ENCODE data around the gene IGFBP5.

Gene IGFBP5

GRCh38 chr2:216700781-216701180 is 5.4 kb upstream of the IGFBP5 start:
- H3K4me2 ChIP-seq (ENCODE audit: low read depth, low read length, poor library complexity, severe bottlenecking): no peak overlapping the region
- H3K79me2 ChIP-seq (ENCODE audit: insufficient read depth, low read length): no peaks in the 10 kb centered on the region
- H3K27ac ChIP-seq (ENCODE audit: low read depth, low read length): no peak overlapping the region
- H3K9ac ChIP-seq (ENCODE audit: low read length): no peak overlapping the region
- H3K4me3 ChIP-seq (ENCODE audit: insufficient read depth, low read length, poor library complexity, severe bottlenecking): no peak overlapping the region
- no peaks in the 10 kb centered on the region for H3K9me2 ChIP-seq (replicated peaks; ENCODE audit: insufficient read depth, low read length)
- no peak for TF ChIP-seq EZH2phosphoT487 (conservative IDR thresholded peaks at IDR 0.05; ENCODE audit: low read length)
- TF ChIP-seq CTCF (IDR thresholded peaks at IDR 0.05; ENCODE audit: insufficient read depth, low read length, poor library complexity, severe bottlenecking): no peak
- H3K36me3 ChIP-seq (ENCODE audit: low read length): no peaks in the 10 kb centered on the region
- H3K9me3 ChIP-seq (ENCODE audit: insufficient read depth, low read length): no peaks in the 10 kb centered on the region
- H4K20me1 ChIP-seq (ENCODE audit: low read depth, low read length): no peaks in the 10 kb centered on the region
- no peaks in the 10 kb centered on the region for H3F3A ChIP-seq (ENCODE audit: insufficient read depth)
- no peak overlapping the region for H2AFZ ChIP-seq (ENCODE audit: low read depth, low read length, severe bottlenecking)
- no peaks in the 10 kb centered on the region for H3K27me3 ChIP-seq (ENCODE audit: low read length)

GRCh38 chr2:216700088-216700567 is 4.8 kb upstream of the IGFBP5 start:
- no peak for TF ChIP-seq EZH2phosphoT487 (conservative IDR thresholded peaks at IDR 0.05; ENCODE audit: low read length)
- no peak for TF ChIP-seq CTCF (IDR thresholded peaks at IDR 0.05; ENCODE audit: insufficient read depth, low read length, poor library complexity, severe bottlenecking)
- Histone ChIP-seq H3K9me2 (replicated peaks; ENCODE audit: insufficient read depth, low read length) (no peaks in the 10 kb centered on the region), H3K9ac (ENCODE audit: low read length) (no peak overlapping the region), H3K36me3 (ENCODE audit: low read length) (no peaks in the 10 kb centered on the region), H3F3A (ENCODE audit: insufficient read depth) (no peaks in the 10 kb centered on the region), H3K27me3 (ENCODE audit: low read length) (no peaks in the 10 kb centered on the region), H2AFZ (ENCODE audit: low read depth, low read length, severe bottlenecking) (no peak overlapping the region), H3K27ac (ENCODE audit: low read depth, low read length) (no peak overlapping the region), H3K4me2 (ENCODE audit: low read depth, low read length, poor library complexity, severe bottlenecking) (no peak overlapping the region), H4K20me1 (ENCODE audit: low read depth, low read length) (no peaks in the 10 kb centered on the region), H3K9me3 (ENCODE audit: insufficient read depth, low read length) (no peaks in the 10 kb centered on the region), H3K79me2 (ENCODE audit: insufficient read depth, low read length) (no peaks in the 10 kb centered on the region), H3K4me3 (ENCODE audit: insufficient read depth, low read length, poor library complexity, severe bottlenecking) (no peak overlapping the region)

- Histone ChIP-seq H3K4me2 (ENCODE audit: low read depth, low read length, poor library complexity, severe bottlenecking) (no peak overlapping the region), H3K9me2 (replicated peaks; ENCODE audit: insufficient read depth, low read length) (no peaks in the 10 kb centered on the region)
These were observed 3.5 kb upstream of the IGFBP5 start for GRCh38 chr2:216698895-216699294.

More at GRCh38 chr2:216698895-216699294, 3.5 kb upstream of the IGFBP5 start:
- Histone ChIP-seq H2AFZ (ENCODE audit: low read depth, low read length, severe bottlenecking) (no peak overlapping the region), H3K36me3 (ENCODE audit: low read length) (no peaks in the 10 kb centered on the region), H3K4me3 (ENCODE audit: insufficient read depth, low read length, poor library complexity, severe bottlenecking) (no peak overlapping the region), H3K27me3 (ENCODE audit: low read length) (no peaks in the 10 kb centered on the region), H3K9ac (ENCODE audit: low read length) (no peak overlapping the region), H3F3A (ENCODE audit: insufficient read depth) (no peaks in the 10 kb centered on the region), H4K20me1 (ENCODE audit: low read depth, low read length) (no peaks in the 10 kb centered on the region), H3K9me3 (ENCODE audit: insufficient read depth, low read length) (no peaks in the 10 kb centered on the region), H3K79me2 (ENCODE audit: insufficient read depth, low read length) (no peaks in the 10 kb centered on the region), H3K27ac (ENCODE audit: low read depth, low read length) (no peak overlapping the region)
- TF ChIP-seq CTCF (IDR thresholded peaks at IDR 0.05; ENCODE audit: insufficient read depth, low read length, poor library complexity, severe bottlenecking) (peak; percentile 56), EZH2phosphoT487 (conservative IDR thresholded peaks at IDR 0.05; ENCODE audit: low read length) (no peak)
